GM18502 (cell line): ENCODE measurements around the gene EDEM3.

Source experiments
- ATAC-seq: cut with Tn5 transposase; IDR thresholded peaks from one replicate; pipeline ENCODE4 v1.9.1; 2021; ENCODE audit warnings: mild to moderate bottlenecking; ENCODE audit not compliant: unreplicated experiment, poor library complexity

EDEM3 gene

GRCh38 chr1:184646824-184647223 lies 107.8 kb downstream of the EDEM3 start:
- ATAC-seq, result no peak

GRCh38 chr1:184646178-184646701 lies 108.4 kb downstream of the EDEM3 start:
- ATAC-seq, result no peak

GRCh38 chr1:184644771-184645170 lies 109.9 kb downstream of the EDEM3 start:
- ATAC-seq, result no peak

- ATAC-seq, result no peak
These were observed 111.0 kb downstream of the EDEM3 start for GRCh38 chr1:184643661-184644060.

- no peak for ATAC-seq
These were observed 112.8 kb downstream of the EDEM3 start for GRCh38 chr1:184641894-184642293.

- ATAC-seq, result no peak
These were observed 114.2 kb downstream of the EDEM3 start for GRCh38 chr1:184640505-184640904.
